GM12801 (cell line): ENCODE measurements around the gene FUT8.

Source experiments
- TF ChIP-seq, protein P1 (sequence below): IDR thresholded peaks from one replicate; pipeline ENCODE4 v1.5.1; 2011; ENCODE audit warnings: control low read depth; ENCODE audit not compliant: insufficient read length; ENCODE audit errors: extremely low read depth

FUT8 gene

DNA sequence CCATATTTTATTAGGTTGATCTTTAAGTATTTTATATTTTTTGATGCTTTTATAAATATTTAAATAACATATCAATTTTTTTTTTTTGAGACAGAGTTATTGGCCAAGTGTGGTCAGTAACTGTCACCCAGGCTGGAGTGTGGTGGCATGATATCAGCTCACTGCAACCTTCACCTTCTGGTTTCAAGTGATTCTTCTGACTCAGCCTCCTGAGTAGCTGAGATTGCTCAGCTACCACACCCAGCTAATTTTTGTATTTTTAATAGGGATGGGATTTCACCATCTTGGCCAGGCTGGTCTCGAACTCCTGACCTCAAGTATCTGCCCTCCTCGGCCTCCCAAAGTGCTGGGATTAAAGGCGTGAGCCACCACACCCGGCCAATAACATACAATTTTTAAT, 71.1 kb downstream of the FUT8 start:
- TF ChIP-seq, protein P1, sequence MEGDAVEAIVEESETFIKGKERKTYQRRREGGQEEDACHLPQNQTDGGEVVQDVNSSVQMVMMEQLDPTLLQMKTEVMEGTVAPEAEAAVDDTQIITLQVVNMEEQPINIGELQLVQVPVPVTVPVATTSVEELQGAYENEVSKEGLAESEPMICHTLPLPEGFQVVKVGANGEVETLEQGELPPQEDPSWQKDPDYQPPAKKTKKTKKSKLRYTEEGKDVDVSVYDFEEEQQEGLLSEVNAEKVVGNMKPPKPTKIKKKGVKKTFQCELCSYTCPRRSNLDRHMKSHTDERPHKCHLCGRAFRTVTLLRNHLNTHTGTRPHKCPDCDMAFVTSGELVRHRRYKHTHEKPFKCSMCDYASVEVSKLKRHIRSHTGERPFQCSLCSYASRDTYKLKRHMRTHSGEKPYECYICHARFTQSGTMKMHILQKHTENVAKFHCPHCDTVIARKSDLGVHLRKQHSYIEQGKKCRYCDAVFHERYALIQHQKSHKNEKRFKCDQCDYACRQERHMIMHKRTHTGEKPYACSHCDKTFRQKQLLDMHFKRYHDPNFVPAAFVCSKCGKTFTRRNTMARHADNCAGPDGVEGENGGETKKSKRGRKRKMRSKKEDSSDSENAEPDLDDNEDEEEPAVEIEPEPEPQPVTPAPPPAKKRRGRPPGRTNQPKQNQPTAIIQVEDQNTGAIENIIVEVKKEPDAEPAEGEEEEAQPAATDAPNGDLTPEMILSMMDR: no peak

DNA sequence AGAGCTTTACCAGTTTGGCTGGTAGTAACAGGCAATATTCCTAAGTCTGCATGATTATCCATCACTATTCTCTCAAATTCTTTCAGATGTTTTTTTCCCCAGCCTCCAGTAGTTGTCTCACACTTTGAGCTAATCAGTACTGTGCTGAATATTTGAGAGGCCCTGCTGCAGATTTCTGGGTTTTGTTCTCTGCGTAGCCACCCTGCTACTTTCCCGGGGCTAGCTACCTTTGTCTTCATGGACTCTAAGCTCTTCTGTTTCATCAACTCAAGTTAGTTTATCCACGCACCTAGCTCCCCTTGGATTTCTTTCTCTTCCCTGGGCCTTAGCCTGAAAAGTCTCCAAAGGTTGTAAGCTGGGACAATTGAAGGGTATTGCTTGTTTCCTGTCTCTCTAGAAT, 73.0 kb downstream of the FUT8 start:
- TF ChIP-seq, protein P1: no peak

DNA sequence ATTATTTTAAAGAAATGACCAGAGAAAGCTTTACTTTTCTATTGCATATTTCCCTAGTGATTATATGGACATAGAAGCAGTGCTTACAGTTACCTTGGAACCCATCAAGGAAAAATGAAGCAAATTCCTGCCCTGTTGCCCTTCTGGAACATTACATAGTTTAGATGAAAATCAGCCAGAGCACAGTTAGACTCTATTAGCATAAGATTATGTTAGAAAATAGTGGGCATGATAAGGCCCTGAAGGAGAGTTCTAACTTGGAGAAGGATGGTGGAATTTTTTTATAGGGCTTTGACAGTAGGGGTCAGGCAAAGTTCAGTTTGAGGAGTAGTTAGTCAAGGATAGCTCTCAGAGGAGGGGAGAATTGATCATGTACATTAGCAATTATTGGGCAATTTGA, 74.3 kb downstream of the FUT8 start:
- TF ChIP-seq, protein P1: no peak

DNA sequence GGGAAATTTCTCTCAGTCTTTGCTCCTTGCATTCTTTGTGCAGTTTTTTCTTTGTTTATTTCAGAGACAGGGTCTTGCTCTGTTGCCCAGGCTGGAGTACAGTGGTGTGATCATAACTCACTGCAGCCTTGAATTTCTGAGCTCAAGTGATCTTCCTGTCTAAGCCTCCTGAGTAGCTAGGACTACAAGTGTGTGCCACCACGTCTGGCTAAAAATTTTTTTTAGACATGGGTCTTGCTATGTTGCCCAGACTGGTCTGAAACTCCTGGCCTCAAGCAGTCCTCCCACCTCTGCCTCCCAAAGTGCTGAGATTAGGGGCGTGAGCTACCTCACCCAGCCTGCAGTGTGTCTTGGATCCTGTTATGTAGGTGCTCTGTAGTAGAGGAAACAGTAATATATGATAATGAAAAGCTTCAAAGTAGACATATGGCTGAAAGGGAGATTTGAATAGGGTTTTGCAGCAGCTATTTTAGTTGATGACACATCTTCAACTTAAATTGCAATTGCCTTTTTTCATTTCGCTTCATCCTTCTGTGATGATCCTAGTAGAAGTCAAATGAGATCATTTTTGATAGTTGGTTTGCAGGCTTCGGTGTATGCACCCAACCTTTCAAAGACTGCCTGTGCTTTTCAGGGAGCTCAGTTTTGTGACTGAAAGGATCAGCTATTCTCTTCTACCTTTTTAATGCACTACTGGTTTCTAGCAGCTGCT, 75.4 kb downstream of the FUT8 start:
- TF ChIP-seq, protein P1: no peak

DNA sequence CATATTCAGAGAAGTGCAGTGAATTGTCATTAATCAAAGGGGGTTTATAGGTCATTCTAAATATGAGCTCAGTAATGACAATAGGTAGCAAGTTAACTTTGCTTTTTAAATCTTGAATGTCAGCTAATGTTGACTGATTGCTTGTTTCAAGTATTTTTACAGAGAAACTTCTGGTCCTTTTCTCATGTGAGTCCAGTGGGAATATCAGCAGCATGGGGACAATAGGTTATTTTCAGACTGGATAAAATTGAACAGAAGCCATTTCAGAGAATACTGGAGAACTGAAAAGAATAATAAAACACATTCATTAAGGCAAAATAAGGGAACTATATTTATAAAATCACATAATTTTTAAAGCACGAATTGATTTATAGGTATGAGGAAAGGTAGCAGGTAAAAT, 78.7 kb downstream of the FUT8 start:
- TF ChIP-seq, protein P1: no peak

DNA sequence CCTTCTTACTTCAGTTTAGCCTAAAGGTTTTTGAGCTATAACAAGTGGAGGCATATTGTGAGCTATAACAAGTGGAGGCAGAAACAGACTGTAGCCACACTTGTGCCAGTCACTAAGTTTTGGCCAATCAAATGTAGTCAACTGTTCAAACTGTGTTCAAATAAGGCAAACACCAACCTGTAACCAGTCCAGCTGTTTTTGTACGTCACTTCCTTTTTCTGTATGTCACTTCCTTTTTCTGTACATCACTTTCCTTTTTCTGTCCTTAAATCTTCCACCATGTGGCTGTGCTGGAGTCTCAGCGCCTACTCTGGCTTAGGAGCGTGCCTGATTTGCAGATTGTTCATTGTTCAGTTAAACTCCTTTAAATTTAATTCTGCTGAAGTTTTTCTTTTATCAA, 79.7 kb downstream of the FUT8 start:
- TF ChIP-seq, protein P1: no peak

DNA sequence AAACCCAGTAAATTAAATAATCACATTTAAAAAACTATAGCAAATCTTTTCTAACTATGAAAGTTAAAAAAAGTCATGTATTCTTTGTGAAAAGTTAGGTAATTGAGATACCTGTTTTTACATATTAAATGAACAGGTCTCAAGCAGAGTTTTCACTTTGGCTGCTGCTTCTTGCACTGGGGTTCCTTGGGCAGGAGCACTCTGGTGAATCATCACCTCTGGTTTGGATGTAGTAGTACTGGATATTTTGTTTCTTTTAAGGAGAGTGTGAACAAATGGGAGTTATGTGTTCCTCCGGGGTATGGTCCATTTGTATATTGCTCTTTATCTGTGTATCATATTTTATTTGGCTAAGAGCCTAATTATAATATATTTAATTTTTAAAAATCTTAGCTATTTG, 82.7 kb downstream of the FUT8 start:
- TF ChIP-seq, protein P1: no peak
